Posterior vena cava (tissue), 2 donors: ENCODE results near the gene DND1. TPM values are rescaled to one million over a fixed set of nuclear protein-coding genes. Genes with fewer than 3 reads are reported as not detected.
"Not testable (repeated sequence)": the region's sequence is repeated elsewhere in the genome, so short reads cannot be mapped to it uniquely, and the experiment has no call there.

ENCODE experiments used
- DNase-seq: peaks from one replicate; pipeline ENCODE4 v3.0.0-alpha.2; 2020; ENCODE audit warnings: low spot score
- intact Hi-C, 2 donors: fragments of 100-400 bp; cut with DNase I; formaldehyde crosslinking; loops; one replicate each; pipeline versions ENCODE4 v1.14.1 to v1.14.2; 2022 to 2023
- microRNA-seq, 2 donors: library from miRNA; unstranded; fragments of <30 nt; microRNA quantifications; one replicate each; pipeline ENCODE4 v1.2.0, GENCODE V29; 2020 to 2021; ENCODE audit warnings: borderline microRNAs expressed in 2 of 2
- total RNA-seq, 2 donors: library from RNA; stranded (reverse); fragmentation: NEBNext Ultra II Directional; extraction: Animal tissue kit (Norgen Biotek cat#: 25700); gene quantifications; one replicate each; pipeline ENCODE4 v1.2.1, GENCODE V29; 2021
- donor health status: DM: yes; HTN: yes; CAD: no.
- donor health status: DM: yes; HTN: yes; CAD: no.

The DND1 gene
- total RNA-seq, 2 donors from 2014 or later = 0.52 to 0.56 TPM

DNA sequence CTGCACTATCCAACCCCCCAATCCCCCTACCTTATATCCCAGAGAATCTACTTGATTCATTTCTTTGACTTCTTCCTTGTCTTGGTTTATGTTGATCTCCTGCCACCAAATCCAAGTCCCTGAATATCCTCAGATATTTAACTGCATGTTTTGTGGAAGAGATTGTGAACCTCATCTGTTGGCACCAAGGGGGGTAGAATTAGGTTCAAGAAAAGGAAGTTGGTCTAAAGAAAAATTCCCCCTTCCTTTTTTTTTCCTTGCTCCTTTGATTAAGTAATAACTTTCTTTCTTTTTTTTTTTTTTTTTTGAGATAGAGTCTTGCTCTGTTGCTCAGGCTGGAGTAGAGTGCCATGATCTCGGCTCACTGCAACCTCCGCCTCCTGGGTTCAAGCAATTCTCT lies 39.9 kb downstream of the DND1 start:
- intact Hi-C loops = loop anchor here in 1 of 2 donors (10.0 kb wide), 1 partner anchor 69 kb away; the partner anchor contains the start of genes APBB3 and SLC35A4

DNA sequence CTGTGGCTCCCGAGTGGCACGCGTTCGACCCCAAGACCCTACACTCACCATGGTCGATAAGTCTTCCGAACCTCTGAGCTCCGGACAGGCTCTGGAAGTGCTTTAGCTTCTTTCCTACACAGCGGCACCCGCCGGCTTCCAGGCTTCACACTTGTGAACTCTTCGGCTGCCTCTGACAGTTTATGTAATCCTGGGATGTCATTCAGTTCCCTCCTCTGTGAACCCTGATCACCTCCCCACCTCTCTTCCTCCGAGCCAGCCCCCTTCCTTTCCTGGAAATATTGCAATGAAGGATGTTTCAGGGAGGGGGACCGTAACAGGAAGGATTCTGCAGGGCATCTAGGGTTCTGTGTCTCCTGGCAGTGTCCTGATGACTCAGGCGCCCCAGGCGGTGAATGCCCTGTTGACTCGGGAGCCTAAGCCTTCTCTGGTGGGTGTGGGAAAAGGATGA lies 40.3 kb downstream of the DND1 start, which contains the start of gene CD14:
Gene CD14, minus strand, starts transcription at position 155 of the 451 bp plus-strand sequence. Its CDS starts 104 bp downstream, at position 51.
- peak; percentile 89 for DNase-seq
- intact Hi-C loops = loop anchor here in 1 of 2 donors (10.0 kb wide), 1 partner anchor 68 kb away; the partner anchor contains the start of genes APBB3 and SLC35A4

More for the DNA sequence above, 39.9 kb downstream of the DND1 start:
- DNase-seq = no peak

DNA sequence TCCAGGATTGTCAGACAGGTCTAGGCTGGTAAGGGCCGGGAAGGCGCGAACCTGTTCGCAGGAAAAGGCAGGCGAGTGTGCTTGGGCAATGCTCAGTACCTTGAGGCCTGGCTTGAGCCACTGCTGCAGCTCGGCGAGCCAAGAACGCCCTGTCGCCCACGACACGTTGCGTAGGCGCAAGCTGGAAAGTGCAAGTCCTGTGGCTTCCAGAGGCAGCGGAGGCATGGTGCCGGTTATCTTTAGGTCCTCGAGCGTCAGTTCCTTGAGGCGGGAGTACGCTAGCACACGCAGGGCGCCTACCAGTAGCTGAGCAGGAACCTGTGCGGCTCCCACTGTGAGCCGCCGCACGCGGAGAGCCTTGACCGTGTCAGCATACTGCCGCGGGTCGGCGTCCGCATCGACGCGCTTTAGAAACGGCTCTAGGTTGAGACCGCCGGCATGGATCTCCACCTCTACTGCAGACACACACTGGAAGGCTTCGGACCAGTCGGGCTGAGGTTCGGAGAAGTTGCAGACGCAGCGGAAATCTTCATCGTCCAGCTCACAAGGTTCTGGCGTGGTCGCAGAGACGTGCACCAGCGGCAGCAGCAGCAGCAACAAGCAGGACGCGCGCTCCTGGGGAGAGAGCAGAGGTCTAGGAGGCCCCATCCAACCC lies 40.9 kb downstream of the DND1 start:
- peak; percentile 88 for DNase-seq
- intact Hi-C loops = loop anchor here in 1 of 2 donors (10.0 kb wide), 1 partner anchor 68 kb away; the partner anchor contains the start of genes APBB3 and SLC35A4

DNA sequence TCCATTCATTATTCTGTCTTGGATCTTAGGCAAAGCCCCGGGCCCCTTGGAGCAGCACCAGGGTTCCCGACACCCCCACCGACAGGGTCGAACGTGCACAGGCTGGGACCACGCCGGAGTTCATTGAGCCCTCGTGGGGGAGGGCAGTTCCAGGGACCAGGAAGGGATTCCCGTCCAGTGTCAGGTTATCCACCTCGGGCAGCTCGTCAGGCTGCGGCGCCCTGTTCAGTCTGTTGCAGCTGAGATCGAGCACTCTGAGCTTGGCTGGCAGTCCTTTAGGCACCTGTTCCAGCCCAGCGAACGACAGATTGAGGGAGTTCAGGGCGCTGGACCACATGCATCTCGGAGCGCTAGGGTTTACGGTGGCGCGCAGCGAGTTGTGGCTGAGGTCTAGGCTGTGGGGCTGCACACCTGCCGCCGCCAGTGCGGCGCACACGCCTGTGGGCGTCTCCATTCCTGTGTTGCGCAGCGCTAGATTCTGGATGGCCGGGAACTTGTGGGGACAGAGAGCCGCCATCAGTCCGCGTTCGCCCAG lies 41.5 kb downstream of the DND1 start:
- intact Hi-C loops = loop anchor here in 1 of 2 donors (10.0 kb wide), 1 partner anchor 67 kb away; the partner anchor contains the start of genes APBB3 and SLC35A4
- no peak for DNase-seq

DNA sequence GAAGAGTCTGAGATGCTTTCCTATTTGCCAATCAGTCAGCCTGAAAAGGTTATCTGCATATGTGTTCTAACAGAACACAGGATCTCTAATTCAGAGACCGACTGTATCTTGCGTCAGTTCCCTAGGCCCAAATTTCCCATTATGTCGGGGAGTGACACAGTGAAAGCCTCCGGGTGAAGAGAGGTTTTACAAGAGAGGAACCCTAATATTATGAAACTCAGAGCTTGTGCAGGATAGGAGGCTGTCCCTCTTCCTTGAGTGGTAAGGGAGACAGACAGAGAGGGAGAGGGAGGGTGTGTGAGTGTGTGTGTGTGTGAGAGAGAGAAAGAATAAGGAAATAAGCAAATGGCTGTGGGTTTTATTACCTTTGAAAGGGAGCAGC lies 42.3 kb downstream of the DND1 start:
- intact Hi-C loops = loop anchor here in 1 of 2 donors (10.0 kb wide), 1 partner anchor 66 kb away; the partner anchor contains the start of genes APBB3 and SLC35A4

DNA sequence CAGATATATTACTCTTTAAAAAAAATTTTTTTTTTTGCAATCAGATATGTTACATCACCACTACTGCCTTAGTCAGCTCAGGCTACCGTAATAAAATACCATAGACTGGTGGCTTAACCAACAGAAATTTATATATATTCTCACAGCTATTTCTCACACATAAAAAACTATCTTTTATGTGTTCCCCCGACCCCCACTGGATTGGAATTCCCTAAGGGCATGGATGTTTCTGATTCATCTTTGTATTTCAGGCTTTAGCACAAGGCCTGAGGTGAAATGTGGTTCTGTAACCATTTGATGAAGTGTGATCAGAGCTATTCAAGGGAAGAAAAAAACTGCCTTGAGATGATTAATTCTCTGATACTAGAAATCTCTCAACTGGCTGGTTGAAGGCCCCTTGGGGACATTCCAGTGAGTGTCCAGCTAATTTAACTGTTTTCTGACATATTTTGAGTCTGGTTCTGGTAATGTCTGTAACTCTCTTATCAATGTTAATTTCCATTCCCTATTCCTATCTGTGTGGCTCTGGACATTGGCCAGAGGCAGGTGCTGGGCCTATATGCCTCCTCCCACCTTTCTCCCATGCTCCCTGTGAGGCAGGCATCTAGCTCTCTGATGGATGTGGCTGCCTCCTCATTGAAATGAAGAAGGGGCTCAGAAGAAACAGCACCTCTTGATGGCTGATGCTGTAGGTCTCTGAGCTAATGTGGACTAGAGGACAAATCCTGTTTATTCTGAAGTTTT lies 42.9 kb downstream of the DND1 start:
- intact Hi-C loops = loop anchor here in 1 of 2 donors (10.0 kb wide), 1 partner anchor 66 kb away; the partner anchor contains the start of genes APBB3 and SLC35A4
- no peak for DNase-seq

More for the DNA sequence above, 42.3 kb downstream of the DND1 start:
- DNase-seq = no peak

DNA sequence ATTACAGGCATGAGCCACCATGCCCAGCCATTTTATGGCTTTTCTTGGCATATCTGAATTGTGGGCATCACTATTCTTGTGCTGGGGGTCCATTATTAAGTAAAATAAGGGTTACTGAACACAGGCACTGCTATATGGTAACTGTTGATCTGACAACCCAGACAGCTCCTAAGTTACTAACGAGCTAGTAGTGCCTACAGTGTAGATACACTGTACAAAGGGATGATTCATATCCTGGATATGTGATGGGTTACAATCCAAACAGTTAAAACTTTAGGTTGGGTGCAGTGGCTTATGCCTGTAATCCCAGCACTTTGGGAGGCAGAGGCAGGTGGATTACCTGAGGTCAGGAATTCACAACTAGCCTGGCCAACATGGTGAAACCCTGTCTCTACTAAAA lies 44.7 kb downstream of the DND1 start:
- DNase-seq = no peak
- intact Hi-C loops = no loop called here

DNA sequence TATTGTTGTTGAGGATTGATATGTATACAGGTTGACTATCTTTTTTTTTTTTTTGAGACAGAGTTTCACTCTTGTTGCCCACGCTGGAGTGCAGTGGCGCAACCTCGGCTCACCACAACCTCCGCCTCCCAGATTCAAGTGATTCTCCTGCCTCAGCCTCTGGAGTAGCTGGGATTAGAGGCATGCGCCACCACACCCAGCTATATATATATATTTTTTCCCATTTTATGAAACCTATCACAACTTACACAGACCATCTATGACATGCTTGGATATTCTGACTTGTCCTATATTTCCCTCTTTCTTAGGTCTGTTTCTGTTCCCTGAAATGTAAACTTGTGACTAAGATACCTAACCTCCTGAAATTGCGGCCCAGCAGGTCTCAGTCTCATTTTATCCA lies 45.4 kb downstream of the DND1 start:
- intact Hi-C loops = no loop called here
- no peak for DNase-seq

DNA sequence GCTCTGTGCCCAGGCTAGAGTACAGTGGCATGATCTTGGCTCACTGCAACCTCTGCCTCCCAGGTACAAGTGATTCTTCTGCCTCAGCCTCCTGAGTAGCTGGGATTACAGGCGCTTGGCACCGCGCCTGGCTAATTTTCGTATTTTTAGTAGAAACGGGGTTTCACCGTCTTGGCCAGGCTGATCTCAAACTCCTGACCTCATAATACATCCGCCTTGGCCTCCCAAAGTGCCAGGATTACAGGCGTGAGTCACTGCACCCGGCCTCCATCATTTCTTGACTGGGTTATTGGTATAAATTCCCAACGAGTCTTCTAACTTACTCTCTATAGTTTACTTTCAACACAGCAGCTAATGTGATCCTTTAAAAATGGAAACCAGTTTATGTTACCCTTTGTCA lies 48.5 kb downstream of the DND1 start:
- DNase-seq, intact Hi-C loops: not testable (repeated sequence)

DNA sequence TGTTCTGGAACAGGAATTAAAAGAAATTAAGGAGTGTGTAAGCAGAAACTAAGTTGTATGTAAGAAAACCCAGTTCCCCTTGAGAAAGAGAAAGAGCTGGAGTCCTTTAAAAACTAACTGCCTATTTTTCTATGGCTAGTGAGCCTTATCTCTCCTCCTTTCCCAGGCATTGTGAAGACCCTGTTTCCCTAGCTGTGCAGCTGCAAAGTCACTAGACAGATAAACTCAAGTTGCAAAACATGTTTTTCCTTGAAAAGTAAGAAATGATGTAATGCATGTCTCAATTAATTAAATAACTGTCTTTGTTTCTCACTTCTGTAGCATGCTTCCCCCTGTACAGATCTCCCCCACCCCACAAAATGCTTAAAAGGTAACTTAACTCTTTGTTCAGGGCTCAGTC lies 50.3 kb downstream of the DND1 start:
- intact Hi-C loops = not testable (repeated sequence)

DNA sequence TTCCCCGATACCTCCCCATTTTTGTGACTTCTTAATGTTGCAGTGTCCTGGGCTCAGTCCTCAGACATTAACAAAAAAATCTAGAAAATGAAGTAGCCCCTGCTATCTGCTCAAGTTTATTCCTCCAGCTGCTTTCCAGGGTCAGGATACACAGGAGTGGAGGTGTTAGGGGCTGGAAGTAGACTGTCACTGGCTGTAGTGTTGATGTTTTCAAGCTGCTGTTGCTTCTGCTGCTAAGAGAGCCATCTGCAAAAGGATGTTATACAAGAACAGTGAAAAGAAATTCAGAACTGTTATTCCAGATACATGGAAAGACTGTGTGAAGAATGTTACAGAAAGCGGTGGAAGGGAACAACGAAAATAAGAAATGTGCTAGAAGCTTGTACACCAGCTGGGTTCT lies 51.1 kb downstream of the DND1 start:
- intact Hi-C loops = no loop called here
- no peak for DNase-seq

More for the DNA sequence above, 50.3 kb downstream of the DND1 start:
- DNase-seq = not testable (repeated sequence)

Small RNAs within 50 kb of the gene (microRNA-seq; reads per million reads assigned to microRNA genes)
- 0 reads per million in 2 donors for gene MIR3655

Other genes starting within 250 kb of the DND1 start
- gene EIF4EBP3, start 125.9 kb downstream of the DND1 start, total RNA-seq = 10 to 100 TPM in 1 of 2 donors, 1 to 10 TPM in 1; 8.5 to 11.0 TPM
- gene SRA1, start 116.1 kb downstream of the DND1 start, total RNA-seq = 10 to 100 TPM; 27.9 to 28.0 TPM
- gene APBB3, start 109.0 kb downstream of the DND1 start, total RNA-seq = 10 to 100 TPM; 12.5 to 19.7 TPM
- 10 to 100 TPM; 43.9 to 55.0 TPM for gene SLC35A4, start 108.7 kb downstream of the DND1 start, total RNA-seq
- gene CD14, start 40.4 kb downstream of the DND1 start, total RNA-seq = 10 to 100 TPM; 64.6 to 68.8 TPM
- 10 to 100 TPM in 1 of 2 donors, 1 to 10 TPM in 1; 6.6 to 11.2 TPM for gene TMCO6, start 34.1 kb downstream of the DND1 start, total RNA-seq
- gene NDUFA2, start 25.9 kb downstream of the DND1 start, total RNA-seq = 10 to 100 TPM; 37.4 to 45.9 TPM
- 10 to 100 TPM; 63.1 to 70.3 TPM for gene IK, start 25.7 kb downstream of the DND1 start, total RNA-seq
- gene WDR55, start 8.7 kb downstream of the DND1 start, total RNA-seq = 10 to 100 TPM; 13.0 to 14.9 TPM
- gene HARS1, start 17.8 kb upstream of the DND1 start, total RNA-seq = 10 to 100 TPM; 38.0 to 48.2 TPM
- 10 to 100 TPM; 16.8 to 19.2 TPM for gene HARS2, start 17.9 kb upstream of the DND1 start, total RNA-seq
- gene ZMAT2, start 26.9 kb upstream of the DND1 start, total RNA-seq = 10 to 100 TPM; 31.8 to 34.9 TPM
- not detected for gene PCDHA1, start 112.6 kb upstream of the DND1 start, total RNA-seq
- under 1 TPM in 1 of 2 donors, not detected in 1; 0.14 TPM for gene PCDHA2, start 121.3 kb upstream of the DND1 start, total RNA-seq
- gene PCDHA3, start 127.5 kb upstream of the DND1 start, total RNA-seq = under 1 TPM; 0.19 to 0.23 TPM
- gene PCDHA4, start 133.5 kb upstream of the DND1 start, total RNA-seq = under 1 TPM; 0.32 to 0.48 TPM
- gene PCDHA5, start 148.0 kb upstream of the DND1 start, total RNA-seq = under 1 TPM; 0.14 TPM
- under 1 TPM; 0.14 to 0.23 TPM for gene PCDHA6, start 154.4 kb upstream of the DND1 start, total RNA-seq
- under 1 TPM in 1 of 2 donors, not detected in 1; 0.19 TPM for gene PCDHA7, start 160.7 kb upstream of the DND1 start, total RNA-seq
- not detected for gene PCDHA8, start 167.6 kb upstream of the DND1 start, total RNA-seq
- under 1 TPM; 0.14 TPM for gene PCDHA9, start 174.8 kb upstream of the DND1 start, total RNA-seq
- gene PCDHA10, start 182.3 kb upstream of the DND1 start, total RNA-seq = under 1 TPM; 0.52 to 0.60 TPM
- under 1 TPM; 0.14 TPM for gene PCDHA11, start 195.4 kb upstream of the DND1 start, total RNA-seq
- under 1 TPM in 1 of 2 donors, not detected in 1; 0.24 TPM for gene PCDHA12, start 201.7 kb upstream of the DND1 start, total RNA-seq
- gene PCDHA13, start 208.5 kb upstream of the DND1 start, total RNA-seq = under 1 TPM in 1 of 2 donors, not detected in 1; 0.05 TPM